ENCODE measurements around the gene SRGAP1. TPM values are rescaled to one million over a fixed set of nuclear protein-coding genes. Genes with fewer than 3 reads are reported as not detected.

SRGAP1 gene
- total and polyA plus RNA-seq, 2 donors from 2014 or later = 1.8 to 13.5 TPM

- H3K9me3 ChIP-seq (ENCODE audit: control insufficient read depth in 2 of 3, insufficient read depth in 1 of 3, low read length in 3 of 3) = no peaks in the 10 kb centered on the region
- peaks cover 0 to 5% (median 2%) of the 10 kb centered on the region in 3 donors for H3K4me1 ChIP-seq (ENCODE audit: control insufficient read depth in 2 of 3, insufficient read depth in 2 of 3, low read depth in 1 of 3, low read length in 3 of 3)
- FAIRE-seq (no peak), DNase-seq (no peak)
- no peak overlapping the region for H3K9ac ChIP-seq (ENCODE audit: low read length in 3 of 3)
- H3K27ac ChIP-seq (ENCODE audit: low read depth in 2 of 2, low read length in 2 of 2) = no peak overlapping the region
- no peaks in the 10 kb centered on the region for H3K27me3 ChIP-seq (ENCODE audit: control insufficient read depth, insufficient read depth, low read length)
- TF ChIP-seq, protein P1, sequence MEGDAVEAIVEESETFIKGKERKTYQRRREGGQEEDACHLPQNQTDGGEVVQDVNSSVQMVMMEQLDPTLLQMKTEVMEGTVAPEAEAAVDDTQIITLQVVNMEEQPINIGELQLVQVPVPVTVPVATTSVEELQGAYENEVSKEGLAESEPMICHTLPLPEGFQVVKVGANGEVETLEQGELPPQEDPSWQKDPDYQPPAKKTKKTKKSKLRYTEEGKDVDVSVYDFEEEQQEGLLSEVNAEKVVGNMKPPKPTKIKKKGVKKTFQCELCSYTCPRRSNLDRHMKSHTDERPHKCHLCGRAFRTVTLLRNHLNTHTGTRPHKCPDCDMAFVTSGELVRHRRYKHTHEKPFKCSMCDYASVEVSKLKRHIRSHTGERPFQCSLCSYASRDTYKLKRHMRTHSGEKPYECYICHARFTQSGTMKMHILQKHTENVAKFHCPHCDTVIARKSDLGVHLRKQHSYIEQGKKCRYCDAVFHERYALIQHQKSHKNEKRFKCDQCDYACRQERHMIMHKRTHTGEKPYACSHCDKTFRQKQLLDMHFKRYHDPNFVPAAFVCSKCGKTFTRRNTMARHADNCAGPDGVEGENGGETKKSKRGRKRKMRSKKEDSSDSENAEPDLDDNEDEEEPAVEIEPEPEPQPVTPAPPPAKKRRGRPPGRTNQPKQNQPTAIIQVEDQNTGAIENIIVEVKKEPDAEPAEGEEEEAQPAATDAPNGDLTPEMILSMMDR (IDR thresholded peaks at IDR 0.05; ENCODE audit: borderline replicate concordance, extremely low read depth, insufficient read depth) = no peak
- no peak overlapping the region for H3K4me3 ChIP-seq (ENCODE audit: low read length in 3 of 3)
- intact Hi-C loops (cut with DNase I) = no loop called here
- H3K36me3 ChIP-seq (ENCODE audit: control insufficient read depth in 2 of 3, insufficient read depth in 3 of 3, low read length in 3 of 3) = peaks cover 0 to under 1% (median 0%) of the 10 kb centered on the region in 3 donors
Measured at GRCh38 chr12:63814146-63814772, 30.2 kb upstream of the SRGAP1 start.

GRCh38 chr12:63815482-63815852 lies 29.0 kb upstream of the SRGAP1 start:
- Histone ChIP-seq H3K27me3 (ENCODE audit: control insufficient read depth, insufficient read depth, low read length) (no peaks in the 10 kb centered on the region), H3K4me1 (ENCODE audit: control insufficient read depth in 2 of 3, insufficient read depth in 2 of 3, low read depth in 1 of 3, low read length in 3 of 3) (peaks cover 0 to 5% (median 2%) of the 10 kb centered on the region in 3 donors), H3K36me3 (ENCODE audit: control insufficient read depth in 2 of 3, insufficient read depth in 3 of 3, low read length in 3 of 3) (no peaks in the 10 kb centered on the region), H3K9ac (ENCODE audit: low read length in 3 of 3) (no peak overlapping the region), H3K27ac (ENCODE audit: low read depth in 2 of 2, low read length in 2 of 2) (no peak overlapping the region), H3K4me3 (ENCODE audit: low read length in 3 of 3) (no peak overlapping the region), H3K9me3 (ENCODE audit: control insufficient read depth in 2 of 3, insufficient read depth in 1 of 3, low read length in 3 of 3) (no peaks in the 10 kb centered on the region)
- TF ChIP-seq, protein P1 (IDR thresholded peaks at IDR 0.05; ENCODE audit: borderline replicate concordance, extremely low read depth, insufficient read depth) = no peak
- no peak for DNase-seq
- intact Hi-C loops (cut with DNase I) = no loop called here
- FAIRE-seq = no peak

DNA sequence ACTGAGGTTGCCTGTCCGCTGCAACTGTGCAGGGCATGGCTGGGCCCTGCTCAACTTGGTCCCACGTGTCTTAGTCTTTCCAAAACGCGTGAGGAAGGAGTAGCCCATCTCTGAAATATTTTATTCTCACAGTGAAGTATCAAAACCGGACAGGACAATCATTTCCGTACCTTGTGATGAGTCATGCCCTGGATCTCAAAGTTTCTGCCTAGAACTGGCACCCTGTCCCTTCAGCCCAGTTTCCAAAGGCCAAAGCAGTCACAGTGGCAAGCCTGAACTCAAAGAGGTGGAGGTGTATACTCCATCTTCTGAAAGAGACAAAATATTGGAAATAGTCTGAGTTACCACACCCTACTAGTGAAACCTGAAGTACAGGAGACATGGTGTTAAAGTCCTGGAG lies 28.5 kb upstream of the SRGAP1 start:
- DNase-seq (no peak), FAIRE-seq (no peak)
- Histone ChIP-seq H3K9me3 (ENCODE audit: control insufficient read depth in 2 of 3, insufficient read depth in 1 of 3, low read length in 3 of 3) (no peaks in the 10 kb centered on the region), H3K27me3 (ENCODE audit: control insufficient read depth, insufficient read depth, low read length) (no peaks in the 10 kb centered on the region), H3K9ac (ENCODE audit: low read length in 3 of 3) (no peak overlapping the region), H3K4me3 (ENCODE audit: low read length in 3 of 3) (no peak overlapping the region), H3K27ac (ENCODE audit: low read depth in 2 of 2, low read length in 2 of 2) (no peak overlapping the region), H3K36me3 (ENCODE audit: control insufficient read depth in 2 of 3, insufficient read depth in 3 of 3, low read length in 3 of 3) (no peaks in the 10 kb centered on the region), H3K4me1 (ENCODE audit: control insufficient read depth in 2 of 3, insufficient read depth in 2 of 3, low read depth in 1 of 3, low read length in 3 of 3) (peaks cover 0 to 5% (median 2%) of the 10 kb centered on the region in 3 donors)
- intact Hi-C loops (cut with DNase I) = no loop called here
- TF ChIP-seq, protein P1 (IDR thresholded peaks at IDR 0.05; ENCODE audit: borderline replicate concordance, extremely low read depth, insufficient read depth) = no peak

GRCh38 chr12:63820427-63820826 lies 24.1 kb upstream of the SRGAP1 start:
- H3K27me3 ChIP-seq (ENCODE audit: control insufficient read depth, insufficient read depth, low read length) = no peaks in the 10 kb centered on the region
- peaks cover 0 to 6% (median 0%) of the 10 kb centered on the region in 3 donors for H3K4me1 ChIP-seq (ENCODE audit: control insufficient read depth in 2 of 3, insufficient read depth in 2 of 3, low read depth in 1 of 3, low read length in 3 of 3)
- H3K9ac ChIP-seq (ENCODE audit: low read length in 3 of 3) = no peak overlapping the region
- no peak overlapping the region for H3K4me3 ChIP-seq (ENCODE audit: low read length in 3 of 3)
- no peaks in the 10 kb centered on the region for H3K9me3 ChIP-seq (ENCODE audit: control insufficient read depth in 2 of 3, insufficient read depth in 1 of 3, low read length in 3 of 3)
- TF ChIP-seq, protein P1 (IDR thresholded peaks at IDR 0.05; ENCODE audit: borderline replicate concordance, extremely low read depth, insufficient read depth) = no peak
- DNase-seq (no peak), FAIRE-seq (no peak)
- intact Hi-C loops (cut with DNase I) = no loop called here
- no peaks in the 10 kb centered on the region for H3K36me3 ChIP-seq (ENCODE audit: control insufficient read depth in 2 of 3, insufficient read depth in 3 of 3, low read length in 3 of 3)
- H3K27ac ChIP-seq (ENCODE audit: low read depth in 2 of 2, low read length in 2 of 2) = no peak overlapping the region

Measured in kidney (tissue), 14 donors.